GM12878 (cell line): ENCODE data around the gene WWC2. TPM values are rescaled to one million over a fixed set of nuclear protein-coding genes. Genes with fewer than 3 reads are reported as not detected.

Experiments used
- ATAC-seq: fragments of 200-7000 bp; cut with Tn5 transposase; 3 replicates; pipeline ENCODE4 v1.9.1; 2020; ENCODE audit warnings: mild to moderate bottlenecking, moderate library complexity
- BruUV-seq: library from RNA; stranded (reverse); fragments of 400-500 nt; replicated peaks from 2 replicates; lab custom pipeline; 2021; lab: Mats Ljungman, UMichigan
- CTCF ChIA-PET: fragments of 300-600 bp; sonication (Branson Sonifier 250); formaldehyde crosslinking; extraction: SDS; loops from one replicate; lab custom pipeline; 2021; ENCODE audit warnings: inconsistent platforms; lab: Yijun Ruan, JAX
- POLR2A ChIA-PET: fragments of 350-600 bp; formaldehyde crosslinking; extraction: SDS; loops from one replicate; lab custom pipeline; 2021; ENCODE audit warnings: inconsistent platforms; lab: Charles Lee
- RAD21 ChIA-PET: fragments of 300-600 bp; sonication (Branson Sonifier 250); formaldehyde crosslinking; loops from one replicate; lab custom pipeline; 2023; ENCODE audit warnings: antibody characterized with exemption; ENCODE audit not compliant: unreplicated experiment; lab: Charles Lee
- SMC1A ChIA-PET: fragments of 300-600 bp; sonication (Branson Sonifier 250); formaldehyde crosslinking; loops from one replicate; lab custom pipeline; 2023; ENCODE audit not compliant: unreplicated experiment, uncharacterized antibody; lab: Charles Lee
- DNase-seq: peaks from one replicate; pipeline ENCODE4 v3.0.0-alpha.2; 2011; ENCODE audit warnings: low read depth, low spot score
- FAIRE-seq: peaks from 3 replicates; lab custom pipeline; 2011; peaks lifted over from hg19 to GRCh38; lab: Jason Lieb, UNC
- H2AFZ ChIP-seq: 2 replicates; pipeline ENCODE4 v1.6.0; 2011; ENCODE audit warnings: low read depth, low read length, control low read depth; ENCODE audit not compliant: control insufficient read depth
- H3K27ac ChIP-seq: 2 replicates; pipeline ENCODE4 v1.5.1; 2011; ENCODE audit warnings: control low read depth; ENCODE audit not compliant: control insufficient read depth, insufficient read depth
- H3K27me3 ChIP-seq, 2 experiments: replicated peaks in 1 of 2; 2 replicates each; pipeline versions ENCODE4 v1.6.0 to v1.6.1; 2011; ENCODE audit warnings: low read length in 1 of 2; ENCODE audit not compliant: control insufficient read depth in 2 of 2, insufficient read depth in 2 of 2
- H3K36me3 ChIP-seq, 2 experiments: 2 replicates each; pipeline ENCODE4 v1.5.1; 2011; ENCODE audit warnings: low read length in 1 of 2; ENCODE audit not compliant: control insufficient read depth in 2 of 2, insufficient read depth in 2 of 2
- H3K4me1 ChIP-seq: 2 replicates; pipeline ENCODE4 v1.6.1; 2011; ENCODE audit warnings: mild to moderate bottlenecking, low read length, moderate library complexity, mixed read lengths; ENCODE audit not compliant: control insufficient read depth, insufficient read depth
- H3K4me2 ChIP-seq: 2 replicates; pipeline ENCODE4 v1.6.0; 2011; ENCODE audit warnings: control low read depth; ENCODE audit not compliant: control insufficient read depth, insufficient read depth
- H3K4me3 ChIP-seq: fragments of 200-600 bp; sonication (generic); 2 replicates; pipeline ENCODE4 v1.5.1; 2016
- H3K79me2 ChIP-seq: 2 replicates; pipeline ENCODE4 v1.6.0; 2011; ENCODE audit warnings: low read length; ENCODE audit not compliant: control insufficient read depth, insufficient read depth
- H3K9ac ChIP-seq: 2 replicates; pipeline ENCODE4 v1.8.0; 2011; ENCODE audit warnings: low read length, control low read depth, mixed read lengths; ENCODE audit not compliant: control insufficient read depth, insufficient read depth
- H3K9me3 ChIP-seq: replicated peaks from 3 replicates; pipeline ENCODE4 v1.5.1; 2011; ENCODE audit warnings: mild to moderate bottlenecking, low read length; ENCODE audit not compliant: control insufficient read depth, insufficient read depth
- H4K20me1 ChIP-seq: 2 replicates; pipeline ENCODE4 v1.6.0; 2011; ENCODE audit not compliant: control insufficient read depth, insufficient read depth
- FOXM1 ChIP-seq: IDR thresholded peaks from 2 replicates; pipeline ENCODE4 v1.6.1; 2012; ENCODE audit warnings: low read depth, mild to moderate bottlenecking, inconsistent platforms, low read length, moderate library complexity
- HDAC2 ChIP-seq: fragments of 200-600 bp; sonication (generic); IDR thresholded peaks from 2 replicates; pipeline ENCODE4 v1.6.1; 2017
- JUNB ChIP-seq: IDR thresholded peaks from 2 replicates; pipeline ENCODE4 v1.6.1; 2016; ENCODE audit warnings: antibody characterized with exemption, mild to moderate bottlenecking
- KLF5 ChIP-seq: fragments of 450-650 bp; IDR thresholded peaks from 2 replicates; pipeline ENCODE4 v1.6.1; 2014; ENCODE audit warnings: mild to moderate bottlenecking; ENCODE audit not compliant: partially characterized antibody
- MAX ChIP-seq: IDR thresholded peaks from 2 replicates; pipeline ENCODE4 v1.6.1; 2012; ENCODE audit warnings: low read depth, low read length, improper control_type of control experiment
- NFYB ChIP-seq: IDR thresholded peaks from 2 replicates; pipeline ENCODE4 v1.6.1; 2011; ENCODE audit warnings: low read depth, mild to moderate bottlenecking, low read length, improper control_type of control experiment, moderate library complexity; ENCODE audit not compliant: insufficient read depth
- SMARCA5 ChIP-seq: fragments of 450-650 bp; IDR thresholded peaks from 2 replicates; pipeline ENCODE4 v1.6.1; 2017; ENCODE audit warnings: mild to moderate bottlenecking
- ZNF207 ChIP-seq: fragments of 450-650 bp; IDR thresholded peaks from 2 replicates; pipeline ENCODE4 v1.6.1; 2014; ENCODE audit warnings: antibody characterized with exemption, mild to moderate bottlenecking, borderline replicate concordance
- WGBS: methylation state at CpG from one replicate; pipeline ENCODE4 v1.1.6; 2016; ENCODE audit warnings: low lambda C conversion rate; ENCODE audit not compliant: insufficient replicate concordance, insufficient coverage; ENCODE audit errors: missing lambda C conversion rate; 5-methylcytosine and 5-hydroxymethylcytosine counted together
- in situ Hi-C: fragments of 300-500 bp; cut with MboI; formaldehyde crosslinking; loops from 9 replicates; pipeline ENCODE4 v1.14.3; 2018; ENCODE audit warnings: mixed read lengths
- intact Hi-C: fragments of 100-400 bp; cut with micrococcal nuclease; formaldehyde crosslinking; loops from one replicate; pipeline ENCODE4 v1.14.2; 2022; ENCODE audit not compliant: unreplicated experiment
- polyA plus RNA-seq, 11 experiments: library from polyadenylated mRNA; depleted of rRNA in 4 of 11; unstranded in 6 of 11; stranded (reverse) in 5 of 11; fragments of >200 nt; fragmentation: Nextera tagmentation in 4 of 11; fragmentation: Illumina TruSeq in 1 of 11; extraction: Ambion mirVana in 4 of 11; extraction: Trizol in 1 of 11; gene quantifications; 1 replicate in 1 of 11; 2 replicates in 10 of 11; pipeline versions ENCODE4 v1.2.1 to v1.2.3, GENCODE V29; 2011 to 2016; ENCODE audit warnings: inconsistent platforms in 2 of 11, missing spikeins in 2 of 11, low read depth in 1 of 11
- total RNA-seq, 4 experiments: library from RNA; depleted of rRNA in 3 of 4; stranded (reverse); fragments of >200 nt in 3 of 4; fragmentation: Illumina TruSeq in 1 of 4; extraction: Trizol in 1 of 4; gene quantifications; 2 replicates each; pipeline versions ENCODE4 v1.2.1 to v1.2.3, GENCODE V29; 2013 to 2021
- TF ChIP-seq, protein P1 (sequence below): IDR thresholded peaks from 2 replicates; pipeline ENCODE4 v1.6.1; 2012; ENCODE audit warnings: low read depth, low read length, improper control_type of control experiment
- TF ChIP-seq, protein P2 (sequence below): fragments of 450-650 bp; IDR thresholded peaks from 2 replicates; pipeline ENCODE4 v1.6.1; 2018; ENCODE audit warnings: mild to moderate bottlenecking, low read depth, moderate library complexity; ENCODE audit not compliant: partially characterized antibody
- TF ChIP-seq, protein P3 (sequence below): fragments of 450-650 bp; IDR thresholded peaks from 2 replicates; pipeline ENCODE4 v1.6.1; 2017; ENCODE audit warnings: mild to moderate bottlenecking, low read depth, inconsistent platforms; ENCODE audit not compliant: poor library complexity, severe bottlenecking

Gene WWC2
- total and polyA plus RNA-seq, 10 of the 15 experiments (the other 5 are each of a cell fraction or from before 2014, with no cell fraction given), result 0.02 to 0.72 (median 0.06) TPM; not detected in 3

DNA sequence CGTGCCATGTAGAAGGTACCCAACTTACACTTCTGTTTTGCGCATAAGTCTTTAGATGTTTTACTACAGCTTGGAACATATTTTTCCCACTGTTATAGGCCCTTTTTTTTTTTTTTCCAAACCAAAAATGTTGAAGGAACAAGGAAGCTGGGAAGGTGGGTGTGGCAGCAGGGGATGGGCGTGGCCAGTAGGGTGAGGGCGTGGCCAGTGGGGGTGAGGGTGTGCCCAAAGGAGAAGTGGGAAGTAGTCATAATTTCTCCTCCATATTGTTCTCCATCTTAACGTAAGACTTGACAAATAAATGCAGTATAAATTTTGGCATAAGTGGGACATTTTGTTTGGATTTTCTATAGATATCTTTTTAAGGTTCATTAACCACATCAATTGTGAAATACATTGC lies 190.6 kb downstream of the WWC2 start:
- ChIA-PET POLR2A (interaction anchor here (0.5 kb wide), 1 partner anchor 54 kb away, joined by 3 read pairs; no protein-coding TSS in a partner anchor), RAD21 (no interaction called here), CTCF (interaction anchor here (0.6 kb wide), 1 partner anchor 111 kb away, joined by 3 read pairs; no protein-coding TSS in a partner anchor), SMC1A (no interaction called here)
- Histone ChIP-seq H3K79me2 (no peaks in the 10 kb centered on the region), H3K36me3 (no peaks in the 10 kb centered on the region), H3K9me3 (no peaks in the 10 kb centered on the region), H3K4me1 (no peaks in the 10 kb centered on the region), H3K9ac (no peak overlapping the region), H3K27me3 (no peaks in the 10 kb centered on the region), H4K20me1 (no peaks in the 10 kb centered on the region), H3K4me2 (no peak overlapping the region), H2AFZ (no peak overlapping the region), H3K4me3 (no peak overlapping the region), H3K27ac (no peak overlapping the region)
- DNase-seq, result no peak
- ATAC-seq, result no peak
- no TSS peak for BruUV-seq
- no peak for FAIRE-seq
- in situ Hi-C loops, result no loop called here
- intact Hi-C loops, result loop anchor here (10.0 kb wide), 1 partner anchor 215 kb away; the partner anchor contains the start of gene ING2
- WGBS, result 46% methylated on average over 5 of the region's 5 CpGs
- TF ChIP-seq, protein P1, sequence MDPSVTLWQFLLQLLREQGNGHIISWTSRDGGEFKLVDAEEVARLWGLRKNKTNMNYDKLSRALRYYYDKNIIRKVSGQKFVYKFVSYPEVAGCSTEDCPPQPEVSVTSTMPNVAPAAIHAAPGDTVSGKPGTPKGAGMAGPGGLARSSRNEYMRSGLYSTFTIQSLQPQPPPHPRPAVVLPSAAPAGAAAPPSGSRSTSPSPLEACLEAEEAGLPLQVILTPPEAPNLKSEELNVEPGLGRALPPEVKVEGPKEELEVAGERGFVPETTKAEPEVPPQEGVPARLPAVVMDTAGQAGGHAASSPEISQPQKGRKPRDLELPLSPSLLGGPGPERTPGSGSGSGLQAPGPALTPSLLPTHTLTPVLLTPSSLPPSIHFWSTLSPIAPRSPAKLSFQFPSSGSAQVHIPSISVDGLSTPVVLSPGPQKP, result no peak
- TF ChIP-seq HDAC2 (no peak), JUNB (no peak), MAX (no peak), KLF5 (no peak), ZNF207 (no peak), SMARCA5 (no peak), NFYB (no peak), FOXM1 (no peak)
- TF ChIP-seq, protein P2, sequence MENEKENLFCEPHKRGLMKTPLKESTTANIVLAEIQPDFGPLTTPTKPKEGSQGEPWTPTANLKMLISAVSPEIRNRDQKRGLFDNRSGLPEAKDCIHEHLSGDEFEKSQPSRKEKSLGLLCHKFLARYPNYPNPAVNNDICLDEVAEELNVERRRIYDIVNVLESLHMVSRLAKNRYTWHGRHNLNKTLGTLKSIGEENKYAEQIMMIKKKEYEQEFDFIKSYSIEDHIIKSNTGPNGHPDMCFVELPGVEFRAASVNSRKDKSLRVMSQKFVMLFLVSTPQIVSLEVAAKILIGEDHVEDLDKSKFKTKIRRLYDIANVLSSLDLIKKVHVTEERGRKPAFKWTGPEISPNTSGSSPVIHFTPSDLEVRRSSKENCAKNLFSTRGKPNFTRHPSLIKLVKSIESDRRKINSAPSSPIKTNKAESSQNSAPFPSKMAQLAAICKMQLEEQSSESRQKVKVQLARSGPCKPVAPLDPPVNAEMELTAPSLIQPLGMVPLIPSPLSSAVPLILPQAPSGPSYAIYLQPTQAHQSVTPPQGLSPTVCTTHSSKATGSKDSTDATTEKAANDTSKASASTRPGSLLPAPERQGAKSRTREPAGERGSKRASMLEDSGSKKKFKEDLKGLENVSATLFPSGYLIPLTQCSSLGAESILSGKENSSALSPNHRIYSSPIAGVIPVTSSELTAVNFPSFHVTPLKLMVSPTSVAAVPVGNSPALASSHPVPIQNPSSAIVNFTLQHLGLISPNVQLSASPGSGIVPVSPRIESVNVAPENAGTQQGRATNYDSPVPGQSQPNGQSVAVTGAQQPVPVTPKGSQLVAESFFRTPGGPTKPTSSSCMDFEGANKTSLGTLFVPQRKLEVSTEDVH, result no peak
- TF ChIP-seq, protein P3, sequence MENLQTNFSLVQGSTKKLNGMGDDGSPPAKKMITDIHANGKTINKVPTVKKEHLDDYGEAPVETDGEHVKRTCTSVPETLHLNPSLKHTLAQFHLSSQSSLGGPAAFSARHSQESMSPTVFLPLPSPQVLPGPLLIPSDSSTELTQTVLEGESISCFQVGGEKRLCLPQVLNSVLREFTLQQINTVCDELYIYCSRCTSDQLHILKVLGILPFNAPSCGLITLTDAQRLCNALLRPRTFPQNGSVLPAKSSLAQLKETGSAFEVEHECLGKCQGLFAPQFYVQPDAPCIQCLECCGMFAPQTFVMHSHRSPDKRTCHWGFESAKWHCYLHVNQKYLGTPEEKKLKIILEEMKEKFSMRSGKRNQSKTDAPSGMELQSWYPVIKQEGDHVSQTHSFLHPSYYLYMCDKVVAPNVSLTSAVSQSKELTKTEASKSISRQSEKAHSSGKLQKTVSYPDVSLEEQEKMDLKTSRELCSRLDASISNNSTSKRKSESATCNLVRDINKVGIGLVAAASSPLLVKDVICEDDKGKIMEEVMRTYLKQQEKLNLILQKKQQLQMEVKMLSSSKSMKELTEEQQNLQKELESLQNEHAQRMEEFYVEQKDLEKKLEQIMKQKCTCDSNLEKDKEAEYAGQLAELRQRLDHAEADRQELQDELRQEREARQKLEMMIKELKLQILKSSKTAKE, result no peak
